Measurements from ENCODE around the gene LNPEP.

- TF ChIP-seq CTCF (IDR thresholded peaks at IDR 0.05; ENCODE audit: insufficient read depth, low read length, poor library complexity, severe bottlenecking): no peak
- TF ChIP-seq EZH2phosphoT487 (conservative IDR thresholded peaks at IDR 0.05; ENCODE audit: low read length): no peak
These were observed 59.5 kb downstream of the LNPEP start for GRCh38 chr5:96995419-96995818.

All from SU-DHL-6 (cell line).